Adrenal gland (tissue), 12 donors: Measurements from ENCODE around the gene MYF6. TPM values are rescaled to one million over a fixed set of nuclear protein-coding genes. Genes with fewer than 3 reads are reported as not detected.

Source experiments
- DNase-seq, 7 donors: peaks; one replicate each; pipeline ENCODE4 v3.0.0-alpha.2; 2019 to 2020
- H3K27ac ChIP-seq, 5 donors: fragments of 200-600 bp; sonication (generic) in 4 of 5; 1 replicate in 3 of 5; 2 replicates in 2 of 5; pipeline versions ENCODE4 v1.5.1 to v1.8.0; 2016 to 2020; ENCODE audit warnings: mild to moderate bottlenecking in 1 of 5
- H3K27me3 ChIP-seq: fragments of 200-600 bp; 2 replicates; pipeline ENCODE4 v1.8.0; 2021
- H3K36me3 ChIP-seq, 2 donors: fragments of 200-600 bp; replicated peaks in 1 of 2; 1 replicate in 1 of 2; 2 replicates in 1 of 2; pipeline versions ENCODE4 v1.5.1 to v1.8.0; 2018 to 2022
- H3K4me1 ChIP-seq, 2 donors: fragments of 200-600 bp; replicated peaks in 1 of 2; 1 replicate in 1 of 2; 2 replicates in 1 of 2; pipeline versions ENCODE4 v1.5.1 to v1.8.0; 2018 to 2021
- H3K4me3 ChIP-seq, 4 donors: fragments of 200-600 bp; sonication (generic) in 3 of 4; one replicate each; pipeline ENCODE4 v1.5.1; 2016 to 2018
- H3K9me3 ChIP-seq, 3 donors: fragments of 200-600 bp; sonication (generic) in 1 of 3; replicated peaks in 1 of 3; 1 replicate in 2 of 3; 2 replicates in 1 of 3; pipeline versions ENCODE4 v1.5.1 to v1.8.0; 2016 to 2021
- CTCF ChIP-seq, 6 experiments: fragments of 450-650 bp in 4 of 6; fragments of 200-600 bp in 2 of 6; sonication (generic) in 1 of 6; IDR thresholded peaks; 1 replicate in 5 of 6; 2 replicates in 1 of 6; pipeline versions ENCODE4 v1.5.1 to v1.8.0; 2016 to 2021; ENCODE audit warnings: antibody characterized with exemption in 6 of 6, mild to moderate bottlenecking in 2 of 6, moderate library complexity in 1 of 6
- POLR2A ChIP-seq, 2 donors: fragments of 450-650 bp; IDR thresholded peaks; one replicate each; pipeline ENCODE4 v1.6.1; 2017; ENCODE audit warnings: antibody characterized with exemption in 2 of 2, mild to moderate bottlenecking in 2 of 2, moderate library complexity in 1 of 2
- WGBS, 4 donors: extraction: QIAGEN DNeasy Blood & Tissue Kit in 2 of 4; methylation state at CpG; one replicate each; pipeline versions ENCODE4 v1.1.5 to v1.1.7; 2013 to 2017; 5-methylcytosine and 5-hydroxymethylcytosine counted together
- intact Hi-C, 2 donors: fragments of 100-400 bp; cut with DNase I; formaldehyde crosslinking; loops; one replicate each; pipeline versions ENCODE4 v1.14.1 to v1.15.0; 2022 to 2023
- polyA plus RNA-seq, 3 donors: library from polyadenylated mRNA; stranded (reverse); fragments of 200-250 nt in 2 of 3; fragments of 350-450 nt in 1 of 3; fragmentation: Illumina TruSeq in 1 of 3; extraction: RNeasy Lipid Tissue Mini Kit (QIAGEN cat#74804) in 1 of 3; gene quantifications; one replicate each; pipeline ENCODE4 v1.2.3, GENCODE V29; 2013 to 2014
- total RNA-seq, 9 donors: library from RNA; depleted of rRNA in 4 of 9; stranded (reverse); fragments of >200 nt in 4 of 9; fragments of 120-200 nt in 1 of 9; fragmentation: NEBNext Ultra II Directional in 1 of 9; extraction: Animal tissue kit (Norgen Biotek cat#: 25700) in 1 of 9; gene quantifications; one replicate each; pipeline versions ENCODE4 v1.1.0 to v1.2.4, GENCODE V29; 2013 to 2023
- donor health status: healthy with polysubstance abuse.
- donor health status: Bipolar disorder and iron deficiency.
- donor health status: DM: yes; HTN: yes; CAD: no.
- donor health status: DM: no; HTN: no; CAD: no.
- donor health status: DM: no; HTN: no; CAD: no.
- donor health status: DM: yes; HTN: yes; CAD: no.

The MYF6 gene
- total and polyA plus RNA-seq, 12 donors: 0.10 to 0.51 TPM; not detected in 10

GRCh38 chr12:80707830-80708258 lies 410 bp downstream of the MYF6 start:
- H3K27ac ChIP-seq: no peak overlapping the region
- peaks cover 18% of the 10 kb centered on the region for H3K27me3 ChIP-seq
- no peaks in the 10 kb centered on the region for H3K9me3 ChIP-seq
- no peak for DNase-seq
- 21 to 42% (median 38%) methylated on average over 6 to 21 of the region's 21 CpGs for WGBS, 4 donors
- H3K4me1 ChIP-seq: no peaks in the 10 kb centered on the region
- intact Hi-C loops: no loop called here
- H3K4me3 ChIP-seq: no peak overlapping the region
- no peaks in the 10 kb centered on the region for H3K36me3 ChIP-seq
- TF ChIP-seq POLR2A (IDR thresholded peaks at IDR 0.05): no peak
- TF ChIP-seq CTCF (IDR thresholded peaks at IDR 0.05): no peak

- Histone ChIP-seq H3K27ac (no peak overlapping the region), H3K4me3 (no peak overlapping the region), H3K36me3 (no peaks in the 10 kb centered on the region), H3K27me3 (peaks cover 18% of the 10 kb centered on the region), H3K9me3 (no peaks in the 10 kb centered on the region), H3K4me1 (no peaks in the 10 kb centered on the region)
- intact Hi-C loops: no loop called here
- TF ChIP-seq CTCF (IDR thresholded peaks at IDR 0.05): no peak
- TF ChIP-seq POLR2A (IDR thresholded peaks at IDR 0.05): no peak
- DNase-seq: no peak
- WGBS, 4 donors: 7 to 15% (median 11%) methylated on average over 31 to 50 of the region's 50 CpGs
These were observed 983 bp downstream of the MYF6 start for GRCh38 chr12:80708259-80708974.

GRCh38 chr12:80708975-80709328 lies 1.5 kb downstream of the MYF6 start:
- WGBS, 4 donors: 31 to 46% (median 33%) methylated on average over 10 of the region's 10 CpGs
- Histone ChIP-seq H3K27me3 (peaks cover 18% of the 10 kb centered on the region), H3K4me1 (no peaks in the 10 kb centered on the region), H3K9me3 (no peaks in the 10 kb centered on the region), H3K4me3 (no peak overlapping the region), H3K36me3 (no peaks in the 10 kb centered on the region), H3K27ac (no peak overlapping the region)
- no peak for DNase-seq
- intact Hi-C loops: no loop called here
- TF ChIP-seq CTCF (IDR thresholded peaks at IDR 0.05): no peak
- no peak for TF ChIP-seq POLR2A (IDR thresholded peaks at IDR 0.05)

GRCh38 chr12:80709811-80710726 lies 2.6 kb downstream of the MYF6 start:
- no peak for DNase-seq

More at GRCh38 chr12:80709811-80710726, 2.6 kb downstream of the MYF6 start:
- TF ChIP-seq CTCF (IDR thresholded peaks at IDR 0.05) (peak in 3 of 6 experiments; percentile 11 to 20 (median 17)), POLR2A (IDR thresholded peaks at IDR 0.05) (no peak)
- Histone ChIP-seq H3K27me3 (peaks cover 27% of the 10 kb centered on the region), H3K27ac (no peak overlapping the region), H3K9me3 (no peaks in the 10 kb centered on the region), H3K36me3 (no peaks in the 10 kb centered on the region), H3K4me1 (no peaks in the 10 kb centered on the region), H3K4me3 (no peak overlapping the region)
- WGBS, 4 donors: 40 to 54% (median 42%) methylated on average over 20 of the region's 20 CpGs
- intact Hi-C loops: no loop called here
